ENCODE results near the gene ADSS2. TPM values are rescaled to one million over a fixed set of nuclear protein-coding genes. Genes with fewer than 3 reads are reported as not detected.

The ADSS2 gene
- total RNA-seq, 1 donor from 2014 or later, result 181 TPM

DNA sequence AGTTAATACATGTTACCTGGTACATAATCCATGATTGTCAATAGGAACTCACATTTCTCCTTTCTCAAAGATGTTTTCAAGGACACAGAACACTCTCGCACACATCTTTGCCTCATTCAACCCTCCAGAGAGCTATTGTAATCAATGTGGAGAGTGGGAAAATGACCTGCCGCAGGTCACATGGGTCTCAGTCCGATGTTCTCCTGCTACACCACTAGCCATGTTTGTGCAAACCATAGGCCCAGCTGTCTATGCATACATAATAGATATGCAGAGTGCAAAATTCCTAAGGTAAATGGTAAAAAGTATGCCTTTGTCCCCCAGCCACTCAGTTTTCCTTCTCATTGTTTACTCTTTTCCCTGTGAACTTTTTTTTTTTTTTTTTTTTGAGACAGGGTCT is 89.2 kb downstream of the ADSS2 start:
- Histone ChIP-seq H3K79me2 (ENCODE audit: low read depth) (no peaks in the 10 kb centered on the region), H3F3A (ENCODE audit: low read depth) (peaks cover 36% of the 10 kb centered on the region), H3K9ac (no peak overlapping the region), H2AFZ (replicated peaks) (no peak overlapping the region), H4K20me1 (ENCODE audit: low read depth) (no peaks in the 10 kb centered on the region), H3K4me3 (peak overlapping the region; percentile 9), H3K27me3 (no peaks in the 10 kb centered on the region), H3K4me1 (peaks cover 22% of the 10 kb centered on the region), H3K9me3 (ENCODE audit: low read depth) (no peaks in the 10 kb centered on the region), H3K36me3 (no peaks in the 10 kb centered on the region), H3K4me2 (peak overlapping the region; percentile 50), H3K27ac (peak overlapping the region; percentile 97)
- Mint-ChIP-seq H3K36me3 (no peaks in the 10 kb centered on the region), H3K27ac (peak overlapping the region; percentile 98), H3K27me3 (ENCODE audit: insufficient read depth, low read depth) (peaks cover 11% of the 10 kb centered on the region), H3K4me3 (peak overlapping the region; percentile 49), H3K4me1 (peaks cover 28% of the 10 kb centered on the region), H3K9me3 (peaks cover 19% of the 10 kb centered on the region)
- TF ChIP-seq EZH2phosphoT487 (IDR thresholded peaks at IDR 0.05), result no peak
- no peak for DNase-seq (ENCODE audit: low spot score)

DNA sequence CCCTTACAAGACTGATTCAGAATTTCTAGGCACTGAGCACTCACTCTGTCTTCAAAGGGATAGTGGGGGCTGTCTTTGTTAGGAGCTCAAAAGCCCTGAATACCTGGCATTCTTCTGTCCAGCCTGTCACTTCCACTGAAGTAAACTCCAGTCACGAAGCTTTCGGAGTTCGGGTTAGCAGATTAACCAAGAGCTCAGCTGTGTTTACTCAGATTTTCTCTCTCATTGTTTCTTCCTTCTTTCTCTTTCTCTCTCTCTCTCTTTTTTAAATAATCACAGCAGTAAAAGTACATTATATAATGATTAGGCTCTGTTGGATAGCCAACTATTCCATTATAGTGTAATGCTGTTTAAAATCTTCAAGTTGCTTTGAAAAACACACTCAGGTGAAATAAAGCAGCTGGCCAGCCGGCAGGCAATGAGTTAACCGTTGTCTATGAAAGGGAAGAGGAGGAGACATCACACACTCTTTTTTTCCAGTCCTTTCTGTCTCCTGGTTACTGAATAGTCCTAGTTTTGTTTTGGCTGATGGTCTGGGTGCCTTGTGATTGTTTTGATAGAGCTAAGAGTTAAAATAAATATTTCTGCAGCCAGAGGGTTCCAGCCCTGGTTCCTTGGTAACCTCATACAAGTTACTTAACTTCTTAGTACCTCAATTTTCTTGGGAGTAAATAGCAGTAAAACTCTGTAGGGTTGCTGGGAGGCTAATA is 89.8 kb downstream of the ADSS2 start:
- H3K4me2 ChIP-seq, result peak overlapping the region; percentile 50
- H3K27ac Mint-ChIP-seq, result peak overlapping the region; percentile 98

More for the DNA sequence above, 89.8 kb downstream of the ADSS2 start:
- DNase-seq (ENCODE audit: low spot score), result peak; percentile 96
- no peaks in the 10 kb centered on the region for H3K79me2 ChIP-seq (ENCODE audit: low read depth)
- peaks cover 22% of the 10 kb centered on the region for H3K4me1 Mint-ChIP-seq
- peaks cover 36% of the 10 kb centered on the region for H3F3A ChIP-seq (ENCODE audit: low read depth)
- peaks cover 9% of the 10 kb centered on the region for H3K27me3 Mint-ChIP-seq (ENCODE audit: insufficient read depth, low read depth)
- no peaks in the 10 kb centered on the region for H3K36me3 Mint-ChIP-seq
- no peaks in the 10 kb centered on the region for H3K9me3 ChIP-seq (ENCODE audit: low read depth)
- H3K27me3 ChIP-seq, result no peaks in the 10 kb centered on the region
- H3K27ac ChIP-seq, result peak overlapping the region; percentile 97
- H3K9me3 Mint-ChIP-seq, result peaks cover 19% of the 10 kb centered on the region
- no peak overlapping the region for H2AFZ ChIP-seq (replicated peaks)
- TF ChIP-seq EZH2phosphoT487 (IDR thresholded peaks at IDR 0.05) (peak; percentile 59), EZH2 (IDR thresholded peaks at IDR 0.05) (no peak)
- peak overlapping the region; percentile 9 for H3K4me3 ChIP-seq
- peak overlapping the region; percentile 63 for H3K4me3 Mint-ChIP-seq
- H4K20me1 ChIP-seq (ENCODE audit: low read depth), result no peaks in the 10 kb centered on the region
- H3K36me3 ChIP-seq, result no peaks in the 10 kb centered on the region
- no peak overlapping the region for H3K9ac ChIP-seq
- peaks cover 21% of the 10 kb centered on the region for H3K4me1 ChIP-seq

Other genes with a start within 250 kb of the ADSS2 start
- gene CATSPERE, start 9.4 kb upstream of the ADSS2 start, total RNA-seq (ENCODE audit: low replicate concordance), result 0.86 and 1.1 TPM in 2 replicates
- 79.1 and 110 TPM in 2 replicates for gene DESI2, start 201.2 kb upstream of the ADSS2 start, total RNA-seq (ENCODE audit: low replicate concordance)

Measured in neural progenitor cell (in vitro differentiated cells).